DMS114 treated with DMSO at 0.1 percent for 48 hours (cell line): ENCODE results near the gene RSPH10B.
A peak's percentile ranks its signal among the peaks of the same experiment; 100 is the strongest.
"Not testable (repeated sequence)": the region's sequence is repeated elsewhere in the genome, so short reads cannot be mapped to it uniquely, and the experiment has no call there.

ENCODE experiments used
- DNase-seq: peaks from one replicate; lab custom pipeline; 2025; ENCODE audit not compliant: unreplicated experiment; lab: John Stamatoyannopoulos, UW

RSPH10B gene

DNA sequence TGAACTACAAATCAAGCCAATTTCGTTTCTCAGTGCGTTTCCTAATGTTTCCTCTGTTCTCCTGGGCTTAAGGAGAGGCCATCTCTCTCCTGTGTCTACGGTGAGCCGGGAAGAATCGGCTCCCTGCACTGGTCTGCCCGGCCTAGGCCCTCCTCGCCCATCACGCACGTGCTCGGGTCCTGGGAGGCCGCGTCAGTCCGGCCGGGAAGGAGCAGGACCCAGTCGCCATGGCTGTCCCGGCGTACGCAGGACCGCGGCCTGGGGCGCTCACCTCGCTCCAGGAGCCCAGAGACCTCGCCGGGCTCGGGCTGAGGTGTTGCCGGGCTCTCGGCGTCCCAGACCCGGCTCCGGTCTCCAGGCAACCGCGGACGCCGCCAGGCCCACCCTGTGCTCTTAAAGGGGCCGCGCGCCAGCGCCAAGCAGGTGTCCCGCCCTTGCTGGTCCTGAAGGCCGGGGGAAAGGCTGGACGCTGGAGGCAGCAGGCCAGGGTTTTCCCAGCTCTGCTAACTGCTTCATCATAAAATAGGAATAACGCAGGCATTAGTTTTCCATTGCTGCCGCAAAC is at the start of gene RSPH10B:
RSPH10B (minus strand) TSS at position 343 of the 565 bp plus-strand sequence. CDS start 3,573 bp downstream, outside the sequence.
- DNase-seq: not testable (repeated sequence)

DNA sequence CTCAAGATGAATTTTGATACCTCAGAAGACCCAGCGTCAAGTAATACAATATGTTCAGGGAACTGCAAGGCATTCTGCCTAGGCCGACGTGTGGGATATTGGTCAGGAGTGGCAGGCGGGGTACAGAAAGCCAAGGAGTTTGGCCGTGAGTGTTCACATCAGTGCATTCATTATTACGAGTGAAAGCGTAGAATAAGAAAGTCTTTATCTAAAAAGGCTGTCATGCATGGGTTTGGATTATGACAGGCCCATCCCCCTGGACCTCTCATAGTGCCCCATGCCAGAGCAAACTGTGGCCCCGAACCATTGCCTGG is 46.1 kb upstream of the RSPH10B start:
- DNase-seq: no peak

DNA sequence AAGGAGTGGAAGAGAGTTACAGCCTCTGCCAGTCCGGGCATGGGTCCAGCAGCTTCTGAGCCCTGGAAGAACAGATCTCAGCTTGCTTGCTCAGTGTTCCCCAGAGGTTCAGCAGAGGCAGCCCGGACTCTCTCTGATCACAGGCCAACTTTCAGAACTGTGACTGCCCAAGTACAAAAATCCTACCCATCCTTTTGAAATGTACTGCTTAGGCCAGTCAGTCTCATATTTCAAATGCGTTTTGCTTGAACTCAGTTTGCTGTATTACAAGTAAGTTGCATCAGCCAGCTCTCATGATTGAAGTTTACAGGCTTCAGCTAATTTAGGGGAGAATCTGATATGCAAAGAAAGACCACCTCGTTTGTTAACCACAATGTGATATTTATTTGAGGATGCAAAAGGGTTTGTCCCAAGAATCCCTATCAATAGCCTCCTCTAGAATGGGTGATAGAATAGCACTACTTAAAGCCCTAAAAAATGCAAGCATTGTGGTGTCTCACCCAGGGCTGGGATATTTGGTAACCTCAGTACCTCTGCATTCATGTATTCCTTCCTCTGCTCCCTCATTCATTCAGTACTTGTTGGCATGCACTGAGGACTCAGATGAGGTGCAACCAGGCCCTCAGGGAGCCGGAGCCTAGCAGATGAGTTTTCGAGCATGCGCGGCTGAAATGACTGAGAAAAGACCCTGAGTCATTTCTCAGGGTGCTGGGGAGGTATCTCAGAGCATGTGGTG is 45.6 kb upstream of the RSPH10B start:
- no peak for DNase-seq

- DNase-seq: no peak
These were observed 42.0 kb upstream of the RSPH10B start for GRCh38 chr7:6012355-6013104.

DNA sequence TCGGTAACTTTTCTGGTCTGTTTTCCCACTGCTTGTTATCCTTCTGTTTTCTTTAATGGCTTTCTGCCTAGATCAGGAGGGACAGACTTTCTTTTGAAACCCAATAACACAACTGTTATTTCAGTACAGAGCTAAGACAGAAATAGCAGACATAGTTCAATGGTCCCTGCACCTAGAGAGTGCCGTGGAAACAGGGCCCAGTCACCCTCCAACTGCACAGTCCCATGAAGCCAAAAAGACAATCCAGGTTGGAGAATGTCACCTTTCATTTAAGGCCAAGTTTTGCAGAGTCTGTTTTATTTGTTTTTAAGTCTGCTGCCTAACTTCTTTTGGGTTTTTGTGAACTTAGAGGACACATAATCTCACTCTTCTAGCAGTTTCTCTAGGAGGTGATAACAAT is 41.1 kb upstream of the RSPH10B start:
- DNase-seq: no peak

DNA sequence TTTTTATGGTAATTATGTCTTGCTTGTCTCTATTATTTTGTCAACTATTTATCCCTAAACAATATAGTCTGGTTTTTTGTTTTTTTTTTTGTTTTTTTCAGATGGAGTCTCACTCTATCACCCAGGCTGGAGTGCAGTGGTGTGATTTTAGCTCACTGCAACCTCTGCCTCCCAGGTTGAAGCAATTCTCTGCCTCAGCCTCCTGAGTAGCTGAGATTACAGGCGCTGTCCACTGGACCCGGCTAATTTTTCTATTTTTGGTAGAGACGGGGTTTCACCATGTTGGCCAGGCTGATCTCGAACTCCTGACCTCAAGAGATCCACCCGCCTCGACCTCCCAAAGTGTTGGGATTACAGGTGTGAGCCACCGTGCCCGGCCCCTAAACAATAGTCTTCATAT is 39.9 kb upstream of the RSPH10B start:
- not testable (repeated sequence) for DNase-seq

DNA sequence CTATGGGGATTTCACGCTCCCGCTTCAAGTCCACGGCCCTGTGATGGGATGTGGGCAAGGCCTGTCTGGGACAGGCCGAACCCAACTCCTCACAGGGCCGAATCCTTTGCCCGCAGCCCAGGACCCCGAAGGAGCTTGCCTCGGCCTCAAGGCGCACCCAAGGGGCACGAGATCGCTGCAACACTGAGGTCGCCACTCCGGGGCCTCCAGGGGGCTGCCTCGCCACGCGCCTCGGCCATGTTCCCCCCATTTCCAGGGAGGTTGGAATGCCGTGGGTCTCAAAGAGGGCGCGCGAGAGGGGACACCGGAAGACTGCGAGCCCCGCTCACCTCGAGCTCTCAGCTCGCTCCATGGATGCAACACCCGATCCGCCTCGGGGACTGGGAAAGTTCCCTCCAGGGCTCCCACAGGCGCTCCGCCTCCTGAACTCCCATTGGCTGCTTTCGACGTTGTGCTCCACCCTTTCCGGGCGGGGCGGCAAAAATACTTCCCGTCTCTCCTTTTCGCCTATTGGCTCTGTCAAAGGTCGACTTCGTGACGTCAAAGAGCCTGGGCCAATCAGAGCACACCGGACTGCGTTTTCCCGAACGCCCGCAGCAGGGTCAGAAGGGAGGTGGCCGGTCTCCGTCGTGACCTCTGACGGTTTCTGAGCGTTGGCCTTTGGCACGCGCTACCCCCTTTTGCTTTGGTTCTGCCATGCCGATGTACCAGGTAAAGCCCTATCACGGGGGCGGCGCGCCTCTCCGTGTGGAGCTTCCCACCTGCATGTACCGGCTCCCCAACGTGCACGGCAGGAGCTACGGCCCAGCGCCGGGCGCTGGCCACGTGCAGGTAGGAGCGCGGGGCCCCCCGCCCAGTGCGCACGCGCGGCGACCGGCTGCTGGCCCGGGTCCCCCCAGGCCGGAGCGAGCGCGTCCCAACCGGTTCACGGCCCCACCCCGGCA is 38.5 kb upstream of the RSPH10B start, which contains the start of the genes AIMP2 and PMS2:
AIMP2 (plus strand) TSS at position 605 of the 944 bp plus-strand sequence; CDS start at position 697, 92 bp downstream.
PMS2 (minus strand) TSS at position 382 of the 944 bp plus-strand sequence; CDS start at position 352, 30 bp downstream.
- peak; percentile 95 for DNase-seq

GRCh38 chr7:6007835-6008590 is 37.5 kb upstream of the RSPH10B start:
- DNase-seq: not testable (repeated sequence)

DNA sequence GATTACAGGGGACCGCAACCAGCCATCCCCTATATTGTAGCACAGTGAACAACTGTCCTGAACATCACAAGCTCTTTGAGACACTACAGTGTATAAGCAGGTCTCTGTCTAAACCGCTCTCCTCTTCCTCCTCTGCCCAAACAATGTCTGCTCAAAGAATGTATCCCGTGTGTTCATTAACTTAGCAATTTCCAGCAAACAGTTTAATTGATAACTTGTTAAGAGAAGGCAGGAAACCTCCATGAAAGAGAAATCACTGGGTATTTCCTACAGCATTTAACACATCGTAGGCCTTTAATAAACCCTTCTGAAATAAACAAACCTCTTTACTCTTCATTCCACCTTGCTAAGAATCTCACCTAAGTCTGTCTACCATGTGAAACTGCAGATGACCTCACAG is 36.9 kb upstream of the RSPH10B start:
- DNase-seq: no peak

DNA sequence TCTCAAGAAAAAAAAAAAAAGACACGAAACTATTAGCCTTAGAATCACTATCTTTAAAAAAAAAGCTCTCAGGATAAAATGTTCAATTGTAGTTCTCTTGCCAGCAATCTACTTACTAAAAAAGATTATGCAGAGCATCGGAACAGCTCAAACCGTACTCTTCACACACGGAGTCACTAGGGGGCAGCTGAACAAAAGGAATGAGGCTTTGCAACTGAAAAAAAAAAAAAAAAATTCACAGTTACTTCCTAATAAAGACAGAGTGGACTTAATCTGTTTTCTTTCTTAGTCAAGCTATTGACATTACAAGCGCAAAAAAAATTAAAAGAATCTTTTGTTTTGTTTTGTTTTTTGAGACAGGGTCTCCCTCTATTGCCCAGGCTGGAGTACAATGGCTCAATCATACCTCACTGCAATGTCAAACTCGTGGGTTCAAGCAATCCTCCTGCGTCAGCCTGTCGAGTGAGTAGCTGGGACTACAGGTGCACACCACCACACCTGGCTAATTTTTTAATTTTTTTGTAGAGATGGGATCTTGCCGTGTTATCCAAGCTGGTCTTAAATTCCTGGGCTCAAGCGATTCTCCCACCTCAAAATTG is 26.8 kb upstream of the RSPH10B start:
- DNase-seq: peak; percentile 76

GRCh38 chr7:5987061-5987460 is 16.6 kb upstream of the RSPH10B start:
- DNase-seq: not testable (repeated sequence)

GRCh38 chr7:5979680-5980314 is 9.3 kb upstream of the RSPH10B start:
- DNase-seq: not testable (repeated sequence)

GRCh38 chr7:5973580-5973979 is 3.1 kb upstream of the RSPH10B start:
- DNase-seq: not testable (repeated sequence)

- not testable (repeated sequence) for DNase-seq
These were observed 6.7 kb downstream of the RSPH10B start for GRCh38 chr7:5963810-5964209.

GRCh38 chr7:5963205-5963604 is 7.3 kb downstream of the RSPH10B start:
- DNase-seq: not testable (repeated sequence)

- DNase-seq: not testable (repeated sequence)
These were observed 35.5 kb downstream of the RSPH10B start for GRCh38 chr7:5934945-5935450.

- DNase-seq: not testable (repeated sequence)
These were observed 38.4 kb downstream of the RSPH10B start for GRCh38 chr7:5931905-5932644.

- not testable (repeated sequence) for DNase-seq
These were observed 39.2 kb downstream of the RSPH10B start for GRCh38 chr7:5931250-5931649.
